AG04450 (cell line): ENCODE measurements around the gene NFX1. TPM values are rescaled to one million over a fixed set of nuclear protein-coding genes. Genes with fewer than 3 reads are reported as not detected.
"Not testable (repeated sequence)": the region's sequence is repeated elsewhere in the genome, so short reads cannot be mapped to it uniquely, and the experiment has no call there.

Experiments used
- CTCF ChIA-PET: fragments of 300-600, 350-600 bp; formaldehyde crosslinking; extraction: SDS; loops from one replicate; lab custom pipeline; 2022; ENCODE audit warnings: antibody characterized with exemption, inconsistent platforms; lab: Charles Lee
- POLR2A ChIA-PET: fragments of 350-600 bp; formaldehyde crosslinking; extraction: SDS; loops from one replicate; lab custom pipeline; 2021; ENCODE audit warnings: antibody characterized with exemption, inconsistent platforms; lab: Yijun Ruan, JAX
- DNase-seq: peaks from one replicate; pipeline ENCODE4 v3.0.0-alpha.2; 2011; ENCODE audit warnings: low read depth, low spot score
- H3K27ac ChIP-seq: one replicate; pipeline ENCODE4 v1.5.1; 2012; ENCODE audit warnings: low read depth, low read length, control low read depth
- H3K27me3 ChIP-seq: one replicate; pipeline ENCODE4 v1.6.0; 2012; ENCODE audit warnings: low read length; ENCODE audit not compliant: control insufficient read depth, insufficient read depth
- H3K4me3 ChIP-seq: 2 replicates; pipeline ENCODE4 v1.5.1; 2011; ENCODE audit warnings: mild to moderate bottlenecking, low read depth, low read length, control low read depth
- H3K9me3 ChIP-seq: 2 replicates; pipeline ENCODE4 v1.5.1; 2012; ENCODE audit warnings: low read length; ENCODE audit not compliant: control insufficient read depth, insufficient read depth
- CTCF ChIP-seq: IDR thresholded peaks from 2 replicates; pipeline ENCODE4 v1.5.1; 2011; ENCODE audit warnings: low read depth, low read length, control low read depth, inconsistent platforms
- polyA plus RNA-seq: library from polyadenylated mRNA; depleted of rRNA; stranded (reverse); fragments of >200 nt; gene quantifications from 2 replicates; pipeline ENCODE4 v1.2.3, GENCODE V29; 2011

NFX1 gene
- polyA plus RNA-seq, 1 experiment = 39.2 TPM

GRCh38 chr9:33378121-33378795 is 87.9 kb downstream of the NFX1 start:
- no peak for DNase-seq
- no peak overlapping the region for H3K27ac ChIP-seq
- no peaks in the 10 kb centered on the region for H3K9me3 ChIP-seq
- TF ChIP-seq CTCF = no peak
- POLR2A ChIA-PET = no interaction called here
- H3K4me3 ChIP-seq = no peak overlapping the region
- H3K27me3 ChIP-seq = no peaks in the 10 kb centered on the region
- CTCF ChIA-PET = interaction anchor here (1.1 to 2.4 kb wide), 2 partner anchors 88 to 343 kb away, joined by 3 to 6 read pairs; no protein-coding TSS in a partner anchor

DNA sequence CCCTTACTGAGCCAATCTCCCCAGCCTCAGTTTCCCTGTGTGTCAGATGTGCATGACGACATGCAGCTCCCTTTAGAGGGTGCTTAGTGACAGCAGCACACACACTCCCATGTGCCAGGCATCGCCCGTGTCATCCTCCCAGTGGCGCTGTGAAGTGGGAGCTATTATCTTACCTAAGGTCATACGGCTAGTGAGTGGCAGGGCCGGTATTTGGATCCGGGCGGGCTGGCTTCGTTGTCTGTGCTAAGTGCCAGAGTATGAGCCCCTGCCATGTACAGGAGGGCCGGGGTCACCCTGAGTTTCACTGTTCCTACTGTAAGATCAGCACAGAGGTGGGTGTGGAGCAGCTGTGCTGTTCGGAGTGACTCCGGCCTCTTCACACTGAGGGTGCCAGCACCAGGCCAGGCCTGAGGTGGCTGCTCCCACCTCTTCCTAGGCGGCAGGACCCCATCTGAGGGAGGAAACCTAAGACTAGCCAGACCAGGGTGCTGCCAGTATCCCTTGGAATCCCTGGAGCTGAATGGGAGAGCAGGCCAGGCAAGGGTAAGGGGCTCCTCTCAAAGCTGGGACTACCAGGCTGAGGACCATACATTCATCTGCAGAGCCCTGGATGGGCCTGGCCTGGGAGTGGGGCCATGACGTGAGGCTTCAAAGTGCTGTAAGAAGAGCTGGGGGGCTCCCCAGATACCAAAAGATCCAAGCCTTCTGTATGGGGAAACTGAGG is 89.5 kb downstream of the NFX1 start:
- Histone ChIP-seq H3K4me3 (no peak overlapping the region), H3K9me3 (no peaks in the 10 kb centered on the region), H3K27ac (no peak overlapping the region), H3K27me3 (no peaks in the 10 kb centered on the region)
- CTCF ChIA-PET = interaction anchor here (0.7 to 1.3 kb wide), 2 partner anchors 73 to 86 kb away, joined by 3 to 4 read pairs; no protein-coding TSS in a partner anchor
- POLR2A ChIA-PET = no interaction called here
- no peak for DNase-seq
- TF ChIP-seq CTCF = no peak

DNA sequence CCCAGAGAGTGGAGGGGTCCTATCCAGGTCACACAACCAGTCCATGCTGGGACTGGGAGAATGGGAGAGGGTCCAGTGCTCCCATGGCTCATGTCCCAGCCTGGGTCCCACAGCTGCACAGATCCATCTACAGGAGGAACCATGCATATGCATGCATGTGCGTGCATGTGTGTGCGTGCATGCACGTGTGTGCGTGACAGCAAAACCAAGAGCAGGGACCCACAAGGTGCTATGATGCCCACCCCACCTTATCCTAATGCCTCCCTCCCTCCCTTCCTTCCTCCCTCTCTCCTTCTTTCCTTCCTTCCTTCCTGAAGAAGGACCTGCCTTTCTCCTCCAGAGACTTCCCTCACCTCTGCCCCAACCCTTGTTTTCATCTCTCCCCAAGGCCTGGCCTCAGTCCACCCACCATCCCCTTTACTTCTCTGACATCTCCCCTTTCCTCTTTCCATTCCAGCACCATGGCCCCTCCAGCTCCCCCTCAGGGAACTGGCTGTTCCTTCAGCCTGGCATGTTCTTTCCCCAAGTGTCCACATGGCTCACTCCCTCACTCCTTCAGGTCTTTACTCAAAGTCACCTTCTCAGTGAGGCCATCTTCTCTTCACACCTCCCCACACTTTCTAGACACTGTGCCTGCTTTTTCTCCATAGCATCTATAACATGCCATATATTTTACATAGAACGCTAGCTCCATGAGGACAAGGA is 90.2 kb downstream of the NFX1 start:
- no peak for TF ChIP-seq CTCF
- Histone ChIP-seq H3K4me3 (no peak overlapping the region), H3K9me3 (no peaks in the 10 kb centered on the region), H3K27me3 (no peaks in the 10 kb centered on the region), H3K27ac (no peak overlapping the region)
- ChIA-PET CTCF (no interaction called here), POLR2A (no interaction called here)
- no peak for DNase-seq

DNA sequence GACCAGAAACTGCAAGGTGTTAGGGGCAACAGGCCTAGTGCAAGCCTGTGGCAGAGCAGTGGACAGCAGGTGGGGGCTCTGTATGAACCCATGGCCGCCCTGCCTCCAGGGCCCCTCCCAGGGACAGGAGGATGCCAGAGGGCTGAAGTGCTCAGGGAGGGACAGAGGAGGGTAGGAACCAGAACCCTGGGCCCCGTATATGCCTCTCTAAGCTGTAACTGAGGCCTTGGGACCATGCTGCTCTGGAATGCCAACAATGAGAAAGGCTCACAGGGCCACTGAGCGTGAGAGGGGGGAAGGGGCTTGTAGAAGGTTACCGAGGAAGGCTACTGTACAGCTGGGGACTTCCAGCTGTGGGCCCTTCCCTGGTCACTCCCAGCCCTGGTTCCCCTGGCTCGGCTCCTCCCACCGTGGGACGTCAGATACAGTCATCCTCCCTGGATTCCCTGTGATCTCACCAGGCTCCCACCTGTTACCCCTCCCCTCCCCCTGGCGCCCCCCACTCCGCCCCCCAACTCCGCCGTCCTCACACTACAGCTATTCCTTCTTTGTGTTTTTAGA is 91.0 kb downstream of the NFX1 start:
- H3K4me3 ChIP-seq = no peak overlapping the region
- ChIA-PET CTCF (interaction anchor here (0.6 to 1.2 kb wide), 2 partner anchors 38 to 82 kb away, joined by 3 to 6 read pairs; no protein-coding TSS in a partner anchor), POLR2A (no interaction called here)
- DNase-seq = no peak
- no peaks in the 10 kb centered on the region for H3K27me3 ChIP-seq
- no peaks in the 10 kb centered on the region for H3K9me3 ChIP-seq
- TF ChIP-seq CTCF = no peak
- no peak overlapping the region for H3K27ac ChIP-seq

DNA sequence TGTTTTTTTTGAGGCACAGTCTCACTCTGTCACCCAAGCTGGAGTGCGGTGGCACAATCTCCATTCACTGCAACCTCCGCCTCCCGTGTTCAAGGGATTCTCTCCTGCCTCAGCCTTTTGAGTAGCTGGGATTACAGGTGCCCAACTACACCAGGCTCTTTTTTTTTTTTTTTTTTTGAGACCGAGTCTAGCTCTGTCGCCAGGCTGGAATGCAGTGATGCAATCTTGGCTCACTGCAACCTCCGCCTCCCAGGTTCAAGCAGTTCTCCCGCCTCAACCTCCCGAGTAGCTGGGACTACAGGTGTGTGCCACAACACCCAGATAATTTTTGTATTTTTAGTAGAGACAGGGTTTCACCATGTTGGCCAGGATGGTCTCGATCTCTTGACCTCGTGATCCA is 92.1 kb downstream of the NFX1 start:
- H3K9me3 ChIP-seq, POLR2A ChIA-PET, H3K27ac ChIP-seq, H3K27me3 ChIP-seq, H3K4me3 ChIP-seq, DNase-seq: not testable (repeated sequence)
- CTCF ChIA-PET = interaction anchor here (1.2 kb wide), 2 partner anchors 71 to 81 kb away, joined by 3 to 6 read pairs; no protein-coding TSS in a partner anchor

DNA sequence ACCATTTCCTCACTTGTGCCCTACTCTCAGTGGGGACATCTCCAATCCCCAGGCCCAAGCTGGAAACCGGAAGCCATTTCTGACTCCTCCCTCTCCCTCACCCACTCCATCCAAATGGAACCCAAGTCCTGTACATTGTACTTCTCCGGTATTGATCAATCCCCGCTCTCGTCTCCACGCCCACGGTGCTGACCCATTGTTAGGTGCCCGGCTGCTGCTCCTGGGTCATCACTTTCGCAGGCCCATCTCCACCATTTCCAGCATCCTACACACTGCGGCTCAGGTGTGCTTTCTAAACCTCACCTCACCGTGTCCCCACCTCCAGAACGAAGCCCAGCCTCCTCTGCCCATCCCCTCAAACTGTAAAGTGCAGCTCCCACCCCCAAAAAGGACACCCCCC is 93.1 kb downstream of the NFX1 start:
- H3K9me3 ChIP-seq, H3K4me3 ChIP-seq, H3K27me3 ChIP-seq, DNase-seq, H3K27ac ChIP-seq, POLR2A ChIA-PET: not testable (repeated sequence)
- CTCF ChIA-PET = interaction anchor here (0.9 to 1.2 kb wide), 2 partner anchors 64 to 70 kb away, joined by 3 read pairs; no protein-coding TSS in a partner anchor

- H3K27ac ChIP-seq, POLR2A ChIA-PET, DNase-seq, H3K9me3 ChIP-seq, H3K4me3 ChIP-seq, H3K27me3 ChIP-seq, CTCF ChIA-PET: not testable (repeated sequence)
These were observed 95.2 kb downstream of the NFX1 start for GRCh38 chr9:33385536-33385935.
